Activated CD4-positive, CD25-positive, alpha-beta regulatory T cell treated with anti-CD3 and anti-CD28 coated beads, Interleukin-2, amount 50 U/mL, for 72 hours (primary cell): ENCODE data around the gene COL6A3.
"Not testable (repeated sequence)": the region's sequence is repeated elsewhere in the genome, so short reads cannot be mapped to it uniquely, and the experiment has no call there.

Experiments used
- DNase-seq: peaks from one replicate; pipeline ENCODE4 v3.0.0; 2021

COL6A3 gene

GRCh38 chr2:237374284-237375060, 39.5 kb downstream of the COL6A3 start:
- DNase-seq, result no peak

GRCh38 chr2:237371856-237372255, 42.1 kb downstream of the COL6A3 start:
- DNase-seq, result no peak

- no peak for DNase-seq
Measured at GRCh38 chr2:237365671-237366070, 48.3 kb downstream of the COL6A3 start.

DNA sequence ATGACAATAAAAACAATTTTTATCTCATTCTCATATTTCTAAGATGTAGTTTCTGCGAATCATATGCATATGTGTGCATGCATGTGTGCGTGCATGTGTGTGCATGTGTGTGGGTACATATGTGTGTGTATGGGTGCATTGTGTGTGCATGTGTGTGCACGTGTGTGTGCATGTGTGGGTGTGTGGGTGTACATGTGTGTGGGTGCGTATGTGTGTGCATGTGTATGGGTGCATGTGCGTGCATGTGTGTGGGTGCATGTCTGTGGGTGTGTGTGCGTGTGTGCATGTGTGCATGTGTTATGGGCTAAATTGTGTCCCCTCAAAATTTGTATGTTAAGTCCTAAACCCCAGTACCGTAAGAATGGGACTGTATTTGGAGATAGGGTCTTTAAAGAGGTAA, 49.3 kb downstream of the COL6A3 start:
- DNase-seq, result no peak

DNA sequence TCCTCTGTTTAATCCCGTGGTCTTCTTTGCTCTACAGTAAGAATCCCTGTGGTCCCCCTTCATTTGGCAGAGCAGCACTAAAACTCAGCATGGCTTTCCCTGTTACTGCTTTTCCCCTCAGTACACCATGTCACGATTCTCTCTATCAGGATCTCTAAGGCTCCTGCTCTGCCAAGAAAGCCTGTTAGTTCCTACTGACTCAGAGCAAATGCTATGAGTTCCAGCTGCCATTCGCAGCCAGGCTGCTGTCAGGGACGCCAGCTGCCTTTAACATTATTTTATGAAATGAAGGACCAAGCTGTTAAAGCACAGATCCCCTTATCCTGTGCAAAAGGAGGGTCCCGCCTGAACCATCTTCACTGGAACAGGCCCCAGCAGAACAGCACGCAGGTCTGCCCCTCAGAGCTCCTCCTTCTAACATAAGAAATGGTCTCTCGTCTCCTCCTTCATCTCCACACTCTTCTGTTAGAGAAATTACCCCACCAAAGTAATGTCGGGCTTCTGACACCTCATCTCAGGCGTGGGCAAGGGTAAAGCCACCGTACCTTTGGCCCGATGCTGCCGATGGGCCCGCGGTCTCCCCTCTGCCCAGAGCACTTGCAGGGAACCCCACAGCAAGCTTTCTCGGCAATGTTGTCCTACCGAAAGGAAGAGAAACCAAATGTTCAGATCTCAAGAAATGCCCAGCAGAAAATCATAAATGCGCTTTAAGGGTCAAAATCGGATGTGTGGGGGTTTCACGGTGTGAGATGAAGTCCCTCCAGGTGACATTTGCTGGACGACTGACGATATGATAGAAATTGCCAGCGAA, 52.6 kb downstream of the COL6A3 start:
- no peak for DNase-seq

GRCh38 chr2:237359894-237360780, 53.8 kb downstream of the COL6A3 start:
- no peak for DNase-seq

GRCh38 chr2:237359518-237359840, 54.5 kb downstream of the COL6A3 start:
- no peak for DNase-seq

- no peak for DNase-seq
Measured at GRCh38 chr2:237358721-237359517, 55.0 kb downstream of the COL6A3 start.

DNA sequence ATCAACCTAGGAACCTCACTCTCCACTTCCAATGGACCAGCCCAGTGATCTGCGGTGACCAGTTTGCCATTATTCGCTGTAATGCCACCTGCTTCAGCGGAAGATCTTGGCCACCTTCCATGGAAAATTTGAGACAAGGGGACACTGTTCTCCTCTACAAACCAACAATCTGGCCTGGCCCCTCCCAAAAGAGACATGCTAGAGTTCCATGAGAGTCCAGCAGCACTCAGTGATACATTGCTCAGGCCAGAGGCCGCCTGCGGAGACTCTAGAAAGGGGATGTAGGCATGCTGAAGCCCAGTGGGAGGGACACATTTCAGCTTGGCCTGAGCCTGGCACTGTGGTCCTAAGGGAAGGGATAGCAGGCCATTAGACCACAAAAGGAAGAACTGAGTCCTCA, 58.3 kb downstream of the COL6A3 start:
- DNase-seq, result no peak

DNA sequence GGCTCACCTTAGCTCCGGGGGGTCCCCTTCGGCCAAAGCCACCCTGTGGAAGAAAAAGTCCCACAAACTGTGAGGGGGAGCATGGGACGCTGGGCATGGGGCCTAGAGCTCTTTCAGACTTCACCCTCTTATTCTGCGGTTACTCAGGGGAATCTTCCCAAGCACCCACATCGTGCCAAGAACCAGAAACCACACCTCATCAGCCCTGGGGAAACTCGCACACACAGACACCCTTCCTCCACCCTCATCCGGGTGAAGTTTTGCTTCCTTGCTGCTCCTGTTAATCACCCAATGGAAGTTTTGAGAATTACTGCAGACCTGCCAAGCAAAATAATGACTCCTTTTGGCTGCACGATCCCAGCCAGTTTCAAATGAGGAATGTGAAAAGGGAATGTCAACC, 59.1 kb downstream of the COL6A3 start:
- DNase-seq, result no peak

- DNase-seq, result not testable (repeated sequence)
Measured at GRCh38 chr2:237354172-237354571, 59.8 kb downstream of the COL6A3 start.

DNA sequence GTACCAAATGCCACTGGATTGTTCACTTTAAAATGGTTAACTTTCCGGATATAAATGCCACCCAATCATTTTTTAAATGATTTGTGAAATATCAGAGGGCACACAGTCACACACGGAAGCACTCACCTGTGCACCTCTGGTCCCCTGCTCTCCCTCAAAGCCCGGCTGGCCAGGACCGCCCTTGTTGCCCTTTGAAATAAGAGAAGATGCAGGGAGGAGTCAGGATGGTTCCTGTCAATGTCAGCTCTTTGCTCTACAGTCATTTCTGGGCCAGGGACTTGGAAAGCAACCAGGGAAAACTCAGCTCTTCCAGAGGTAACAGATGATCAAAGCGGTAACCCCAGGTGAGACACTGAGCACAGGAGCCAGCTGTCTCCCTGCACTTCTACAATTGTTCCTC, 60.7 kb downstream of the COL6A3 start:
- DNase-seq, result no peak

GRCh38 chr2:237352279-237352845, 61.6 kb downstream of the COL6A3 start:
- no peak for DNase-seq

GRCh38 chr2:237351796-237352195, 62.2 kb downstream of the COL6A3 start:
- no peak for DNase-seq

GRCh38 chr2:237351046-237351445, 62.9 kb downstream of the COL6A3 start:
- DNase-seq, result no peak

DNA sequence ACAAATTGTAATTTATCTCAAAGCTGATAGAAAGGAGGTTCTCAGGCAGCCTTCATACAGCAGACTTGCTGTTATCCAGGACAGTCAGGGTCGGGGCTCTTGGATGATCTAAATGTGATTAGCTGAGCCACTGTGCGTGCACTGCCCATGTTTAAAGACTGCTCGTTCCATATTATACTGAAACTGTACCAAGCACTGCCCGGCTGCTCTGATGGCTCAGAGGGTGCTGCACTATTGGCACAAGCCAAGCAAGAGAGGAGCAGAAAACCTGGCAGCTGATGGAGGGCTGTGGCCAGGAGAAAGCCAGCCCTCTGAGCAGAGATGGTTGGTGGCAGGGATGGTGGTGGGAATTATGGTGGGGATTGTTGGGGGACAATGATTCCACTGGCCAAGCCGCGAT, 63.4 kb downstream of the COL6A3 start:
- no peak for DNase-seq

DNA sequence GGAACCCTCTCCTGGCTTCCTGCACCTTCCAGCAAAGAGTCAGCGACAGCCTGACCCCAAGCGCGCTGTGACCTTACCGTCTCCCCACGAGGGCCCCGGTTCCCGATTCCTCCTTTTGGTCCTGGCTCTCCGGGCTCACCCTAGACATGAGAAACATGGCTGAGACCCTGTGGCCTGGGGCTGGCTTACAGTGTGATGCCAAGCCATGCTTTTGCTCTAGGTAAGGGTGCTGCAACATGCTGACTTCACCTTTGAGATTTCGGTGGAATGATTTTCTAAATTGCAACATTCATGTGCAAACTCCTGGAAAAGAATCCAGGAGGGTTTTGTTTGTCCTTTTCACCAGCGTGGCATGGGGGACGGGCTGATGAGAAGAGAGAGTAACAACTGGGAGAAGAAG, 63.9 kb downstream of the COL6A3 start:
- no peak for DNase-seq

DNA sequence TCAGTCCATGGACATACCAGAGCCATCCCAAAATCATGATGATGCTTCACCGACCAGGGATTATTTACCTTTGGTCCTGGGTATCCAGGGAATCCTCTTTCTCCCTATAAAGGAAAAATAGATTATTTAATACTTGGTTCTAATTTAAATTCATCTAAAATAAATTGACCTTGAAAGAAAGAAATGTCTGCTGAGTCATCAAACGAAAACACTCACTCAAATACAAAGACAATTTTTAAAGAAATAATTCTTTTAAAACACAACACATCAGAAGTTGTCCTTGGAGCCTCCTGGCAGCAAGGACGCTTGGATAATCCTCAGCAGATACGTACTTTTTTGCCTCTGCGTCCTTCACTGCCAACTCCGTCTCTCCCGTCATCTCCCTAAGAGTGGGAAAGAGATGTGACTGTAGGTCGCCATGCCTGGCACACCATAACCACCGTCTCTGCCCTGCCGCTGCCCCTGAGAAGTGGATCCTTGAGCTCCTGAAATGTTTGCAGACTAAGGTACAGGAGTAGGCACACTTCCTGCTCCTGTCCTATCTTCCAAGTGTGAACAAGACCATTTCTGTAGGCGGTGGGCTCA, 65.6 kb downstream of the COL6A3 start:
- no peak for DNase-seq

DNA sequence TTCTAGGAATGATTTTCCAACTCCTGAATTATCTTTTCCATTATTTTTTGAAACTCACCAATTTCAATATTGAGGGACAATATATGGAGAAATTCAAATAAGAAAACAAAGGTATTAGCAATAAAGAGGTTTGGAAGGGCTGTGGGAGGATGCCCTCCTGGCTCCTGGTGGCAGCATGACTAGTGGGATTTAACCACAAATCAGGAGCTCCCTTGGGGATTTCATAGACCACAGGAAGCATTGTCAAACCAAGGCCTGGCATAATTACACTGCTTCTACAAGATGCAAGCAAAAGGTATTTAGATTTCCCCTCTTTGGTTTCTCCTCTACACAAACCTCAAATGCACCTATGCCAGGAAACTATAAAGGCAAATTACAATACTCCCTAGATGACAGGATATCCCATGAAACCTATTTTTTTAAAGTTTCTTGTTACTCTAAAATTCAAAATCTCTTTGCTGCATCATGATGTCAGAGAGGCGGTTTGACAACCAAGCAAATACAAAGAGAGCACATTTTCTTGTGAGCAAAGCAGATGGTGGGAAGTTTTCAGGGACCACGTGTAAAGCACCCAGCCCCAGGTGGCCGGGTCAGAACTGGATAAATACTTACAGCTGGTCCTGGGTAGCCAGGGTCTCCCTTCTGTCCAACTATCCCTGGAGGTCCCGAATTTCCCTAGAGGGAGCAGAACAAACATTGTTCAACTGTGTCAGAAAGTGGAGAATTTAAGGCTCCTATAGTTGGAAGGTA, 67.9 kb downstream of the COL6A3 start:
- no peak for DNase-seq

- no peak for DNase-seq
Measured at GRCh38 chr2:237345411-237345810, 68.6 kb downstream of the COL6A3 start.

DNA sequence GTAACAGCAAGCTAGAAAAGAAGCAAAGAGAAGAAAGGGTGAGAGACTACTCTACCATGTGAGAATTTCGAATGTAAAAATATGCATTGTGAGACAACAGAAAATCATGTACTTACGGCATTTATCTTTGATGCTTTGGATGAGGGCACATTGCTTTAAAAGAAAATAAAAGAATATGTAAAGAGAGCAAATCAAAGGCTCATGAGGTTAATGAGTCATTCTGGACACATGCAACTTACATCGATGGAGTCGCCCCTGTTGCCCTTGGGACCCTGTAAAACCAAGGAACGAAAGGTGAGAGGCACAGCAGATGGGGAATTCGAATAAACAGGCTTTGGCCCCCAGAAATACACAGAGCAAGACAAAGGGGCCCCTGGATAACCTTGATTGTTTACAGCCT, 69.0 kb downstream of the COL6A3 start:
- no peak for DNase-seq
